ENCODE data around the gene SLC9A5. TPM values are rescaled to one million over a fixed set of nuclear protein-coding genes. Genes with fewer than 3 reads are reported as not detected.

SLC9A5 gene
- total RNA-seq, 1 experiment from 2014 or later = 10.3 TPM

- no peak for TF ChIP-seq MXD4 (CRISPR knock-in tag; IDR thresholded peaks at IDR 0.05; ENCODE audit: borderline replicate concordance)
- no peak for TF ChIP-seq JAZF1 (CRISPR knock-in tag; IDR thresholded peaks at IDR 0.05)
- no peak for TF ChIP-seq ZMAT4 (CRISPR knock-in tag; IDR thresholded peaks at IDR 0.05)
- no peak for TF ChIP-seq ZNF396 (CRISPR knock-in tag; IDR thresholded peaks at IDR 0.05; ENCODE audit: borderline replicate concordance)
- TF ChIP-seq CBFB (CRISPR knock-in tag; IDR thresholded peaks at IDR 0.05; ENCODE audit: low read depth) = no peak
- TF ChIP-seq, protein P1, sequence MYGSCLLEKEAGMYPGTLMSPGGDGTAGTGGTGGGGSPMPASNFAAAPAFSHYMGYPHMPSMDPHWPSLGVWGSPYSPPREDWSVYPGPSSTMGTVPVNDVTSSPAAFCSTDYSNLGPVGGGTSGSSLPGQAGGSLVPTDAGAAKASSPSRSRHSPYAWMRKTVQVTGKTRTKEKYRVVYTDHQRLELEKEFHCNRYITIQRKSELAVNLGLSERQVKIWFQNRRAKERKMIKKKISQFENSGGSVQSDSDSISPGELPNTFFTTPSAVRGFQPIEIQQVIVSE (CRISPR knock-in tag; IDR thresholded peaks at IDR 0.05; ENCODE audit: borderline replicate concordance) = no peak
- TF ChIP-seq ZNF416 (CRISPR knock-in tag; IDR thresholded peaks at IDR 0.05) = no peak
- no peak for TF ChIP-seq E2F5 (CRISPR knock-in tag; IDR thresholded peaks at IDR 0.05)
- no peak for TF ChIP-seq KAT7 (CRISPR knock-in tag; IDR thresholded peaks at IDR 0.05; ENCODE audit: borderline replicate concordance)
- no peak for TF ChIP-seq PRRX2 (CRISPR knock-in tag; IDR thresholded peaks at IDR 0.05)
- H3K27ac Mint-ChIP-seq = no peak overlapping the region
- H3K4me1 Mint-ChIP-seq = peaks cover 2% of the 10 kb centered on the region; the same call in 1 of the 2 replicates
- DNase-seq (ENCODE audit: low spot score) = no peak
- peaks cover 18% of the 10 kb centered on the region for H3K27me3 Mint-ChIP-seq (ENCODE audit: low read depth)
- ChIA-PET POLR2A (interaction anchor here (0.7 kb wide), 1 partner anchor 36 kb away, joined by 3 read pairs; no protein-coding TSS in a partner anchor), CTCF (interaction anchor here (2.0 to 4.0 kb wide), 9 partner anchors 13 to 265 kb away, joined by 10 to 92 read pairs (median 27); partner anchors contain the start of genes ELMO3, FHOD1, KCTD19 and LRRC36)
- H3K36me3 Mint-ChIP-seq = no peaks in the 10 kb centered on the region
- H3K4me3 Mint-ChIP-seq = no peak overlapping the region
- H3K9me3 Mint-ChIP-seq = no peaks in the 10 kb centered on the region
- no peak for ATAC-seq
These were observed 34.5 kb downstream of the SLC9A5 start for GRCh38 chr16:67283039-67283825.

GRCh38 chr16:67283826-67284555 lies 35.2 kb downstream of the SLC9A5 start:
- CTCF ChIA-PET = interaction anchor here (0.5 to 4.0 kb wide), 74 partner anchors 11 to 849 kb away, joined by 3 to 92 read pairs (median 4); partner anchors contain the start of genes ATP6V0D1, CES3, ELMO3 and EXOC3L1

More at GRCh38 chr16:67283826-67284555, 35.2 kb downstream of the SLC9A5 start:
- Mint-ChIP-seq H3K27ac (no peak overlapping the region), H3K4me3 (no peak overlapping the region), H3K36me3 (no peaks in the 10 kb centered on the region), H3K9me3 (no peaks in the 10 kb centered on the region), H3K4me1 (no peaks in the 10 kb centered on the region), H3K27me3 (ENCODE audit: low read depth) (peaks cover 12% of the 10 kb centered on the region)
- TF ChIP-seq, protein P2, sequence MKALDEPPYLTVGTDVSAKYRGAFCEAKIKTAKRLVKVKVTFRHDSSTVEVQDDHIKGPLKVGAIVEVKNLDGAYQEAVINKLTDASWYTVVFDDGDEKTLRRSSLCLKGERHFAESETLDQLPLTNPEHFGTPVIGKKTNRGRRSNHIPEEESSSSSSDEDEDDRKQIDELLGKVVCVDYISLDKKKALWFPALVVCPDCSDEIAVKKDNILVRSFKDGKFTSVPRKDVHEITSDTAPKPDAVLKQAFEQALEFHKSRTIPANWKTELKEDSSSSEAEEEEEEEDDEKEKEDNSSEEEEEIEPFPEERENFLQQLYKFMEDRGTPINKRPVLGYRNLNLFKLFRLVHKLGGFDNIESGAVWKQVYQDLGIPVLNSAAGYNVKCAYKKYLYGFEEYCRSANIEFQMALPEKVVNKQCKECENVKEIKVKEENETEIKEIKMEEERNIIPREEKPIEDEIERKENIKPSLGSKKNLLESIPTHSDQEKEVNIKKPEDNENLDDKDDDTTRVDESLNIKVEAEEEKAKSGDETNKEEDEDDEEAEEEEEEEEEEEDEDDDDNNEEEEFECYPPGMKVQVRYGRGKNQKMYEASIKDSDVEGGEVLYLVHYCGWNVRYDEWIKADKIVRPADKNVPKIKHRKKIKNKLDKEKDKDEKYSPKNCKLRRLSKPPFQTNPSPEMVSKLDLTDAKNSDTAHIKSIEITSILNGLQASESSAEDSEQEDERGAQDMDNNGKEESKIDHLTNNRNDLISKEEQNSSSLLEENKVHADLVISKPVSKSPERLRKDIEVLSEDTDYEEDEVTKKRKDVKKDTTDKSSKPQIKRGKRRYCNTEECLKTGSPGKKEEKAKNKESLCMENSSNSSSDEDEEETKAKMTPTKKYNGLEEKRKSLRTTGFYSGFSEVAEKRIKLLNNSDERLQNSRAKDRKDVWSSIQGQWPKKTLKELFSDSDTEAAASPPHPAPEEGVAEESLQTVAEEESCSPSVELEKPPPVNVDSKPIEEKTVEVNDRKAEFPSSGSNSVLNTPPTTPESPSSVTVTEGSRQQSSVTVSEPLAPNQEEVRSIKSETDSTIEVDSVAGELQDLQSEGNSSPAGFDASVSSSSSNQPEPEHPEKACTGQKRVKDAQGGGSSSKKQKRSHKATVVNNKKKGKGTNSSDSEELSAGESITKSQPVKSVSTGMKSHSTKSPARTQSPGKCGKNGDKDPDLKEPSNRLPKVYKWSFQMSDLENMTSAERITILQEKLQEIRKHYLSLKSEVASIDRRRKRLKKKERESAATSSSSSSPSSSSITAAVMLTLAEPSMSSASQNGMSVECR (CRISPR knock-in tag; IDR thresholded peaks at IDR 0.05; ENCODE audit: borderline replicate concordance) = no peak
- DNase-seq (ENCODE audit: low spot score) (no peak), ATAC-seq (no peak)
- POLR2A ChIA-PET = interaction anchor here (0.7 to 1.3 kb wide), 3 partner anchors 36 to 116 kb away, joined by 3 to 4 read pairs (median 3); no protein-coding TSS in a partner anchor

All from WTC11 (cell line).